Neuronal stem cell (in vitro differentiated cells): ENCODE measurements around the gene UBE2S.
A peak's percentile ranks its signal among the peaks of the same experiment; 100 is the strongest.

Source experiments
- DNase-seq: peaks from one replicate; pipeline ENCODE4 v3.0.0-alpha.2; 2013; ENCODE audit warnings: low spot score
- H2AFZ ChIP-seq: one replicate; pipeline ENCODE4 v1.6.1; 2013; ENCODE audit warnings: mild to moderate bottlenecking, low read length, inconsistent platforms
- H2AK5ac ChIP-seq: 2 replicates; pipeline ENCODE4 v1.6.1; 2013; ENCODE audit warnings: low read depth, mild to moderate bottlenecking, inconsistent platforms, low read length, moderate library complexity, mixed read lengths
- H2BK120ac ChIP-seq: 2 replicates; pipeline ENCODE4 v1.6.1; 2013; ENCODE audit warnings: low read depth, mild to moderate bottlenecking, inconsistent platforms, low read length, moderate library complexity, mixed read lengths
- H2BK12ac ChIP-seq: one replicate; pipeline ENCODE4 v1.6.1; 2013; ENCODE audit warnings: low read length, inconsistent platforms
- H2BK15ac ChIP-seq: 2 replicates; pipeline ENCODE4 v1.6.1; 2013; ENCODE audit warnings: mild to moderate bottlenecking, low read length, inconsistent platforms, mixed read lengths
- H2BK5ac ChIP-seq: one replicate; pipeline ENCODE4 v1.6.1; 2013; ENCODE audit warnings: inconsistent platforms, mild to moderate bottlenecking, low read length, moderate library complexity
- H3K14ac ChIP-seq: one replicate; pipeline ENCODE4 v1.6.1; 2013; ENCODE audit warnings: low read length, inconsistent platforms
- H3K18ac ChIP-seq: 2 replicates; pipeline ENCODE4 v1.6.1; 2013; ENCODE audit warnings: low read length, inconsistent platforms
- H3K23ac ChIP-seq: 2 replicates; pipeline ENCODE4 v1.6.1; 2013; ENCODE audit warnings: low read depth, mild to moderate bottlenecking, mixed read lengths, low read length, inconsistent platforms; ENCODE audit not compliant: poor library complexity
- H3K27ac ChIP-seq: replicated peaks from 3 replicates; pipeline ENCODE4 v1.5.1; 2013; ENCODE audit warnings: low read length, inconsistent platforms
- H3K27me3 ChIP-seq, 3 experiments: 2 replicates each; pipeline ENCODE4 v1.6.1; 2013; ENCODE audit warnings: low read length in 3 of 3, mild to moderate bottlenecking in 2 of 3, inconsistent platforms in 1 of 3, low read depth in 1 of 3, mixed read lengths in 1 of 3, moderate library complexity in 1 of 3; ENCODE audit not compliant: control insufficient read depth in 3 of 3, insufficient read depth in 3 of 3
- H3K36me3 ChIP-seq, 2 donors: replicated peaks in 1 of 2; 2 replicates each; pipeline ENCODE4 v1.6.1; 2013; ENCODE audit warnings: low read length in 2 of 2; ENCODE audit not compliant: control insufficient read depth in 2 of 2, insufficient read depth in 2 of 2
- H3K4ac ChIP-seq: 2 replicates; pipeline ENCODE4 v1.6.1; 2013; ENCODE audit warnings: inconsistent platforms, mild to moderate bottlenecking, low read length, moderate library complexity
- H3K4me1 ChIP-seq, 2 donors: 1 replicate in 1 of 2; 2 replicates in 1 of 2; pipeline ENCODE4 v1.6.1; 2013; ENCODE audit warnings: low read length in 2 of 2, low read depth in 1 of 2; ENCODE audit not compliant: control insufficient read depth in 2 of 2, insufficient read depth in 1 of 2
- H3K4me2 ChIP-seq: one replicate; pipeline ENCODE4 v1.6.1; 2013; ENCODE audit warnings: mild to moderate bottlenecking, low read length, inconsistent platforms; ENCODE audit not compliant: insufficient read depth, poor library complexity, severe bottlenecking
- H3K4me3 ChIP-seq, 2 donors: 2 replicates each; pipeline ENCODE4 v1.5.1; 2013; ENCODE audit warnings: low read length in 2 of 2, mild to moderate bottlenecking in 2 of 2, inconsistent platforms in 1 of 2, moderate library complexity in 1 of 2
- H3K79me1 ChIP-seq: one replicate; pipeline ENCODE4 v1.6.1; 2013; ENCODE audit warnings: low read depth, mild to moderate bottlenecking, inconsistent platforms, low read length, moderate library complexity
- H3K9ac ChIP-seq: one replicate; pipeline ENCODE4 v1.6.1; 2013; ENCODE audit warnings: mild to moderate bottlenecking, low read depth, low read length, inconsistent platforms; ENCODE audit not compliant: poor library complexity
- H3K9me3 ChIP-seq, 2 donors: replicated peaks in 1 of 2; 2 replicates each; pipeline versions ENCODE3 to v1.6.1; 2013; ENCODE audit warnings: low read length in 2 of 2, mild to moderate bottlenecking in 2 of 2, inconsistent platforms in 1 of 2, low read depth in 1 of 2, mixed read lengths in 1 of 2, moderate library complexity in 1 of 2; ENCODE audit not compliant: control insufficient read depth in 2 of 2, insufficient read depth in 1 of 2
- H4K8ac ChIP-seq: one replicate; pipeline ENCODE4 v1.6.1; 2013; ENCODE audit warnings: low read depth, mild to moderate bottlenecking, inconsistent platforms, low read length, moderate library complexity
- H4K91ac ChIP-seq: one replicate; pipeline ENCODE4 v1.6.1; 2013; ENCODE audit warnings: low read length, low read depth, mild to moderate bottlenecking, inconsistent platforms; ENCODE audit not compliant: poor library complexity
- WGBS, 2 donors: extraction: QIAGEN DNeasy Blood & Tissue Kit; methylation state at CpG; one replicate each; pipeline ENCODE4 v1.1.7; 2013; ENCODE audit warnings: missing lambda C conversion rate in 2 of 2, mixed read lengths in 1 of 2; ENCODE audit not compliant: insufficient read length in 2 of 2, insufficient replicate concordance in 1 of 2; ENCODE audit errors: extremely low coverage in 2 of 2; 5-methylcytosine and 5-hydroxymethylcytosine counted together

Gene UBE2S

GRCh38 chr19:55400281-55401087 lies 7.1 kb downstream of the UBE2S start:
- Histone ChIP-seq H3K79me1 (peaks cover 10% of the 10 kb centered on the region), H3K18ac (no peak overlapping the region), H3K9ac (peak overlapping the region; percentile 9), H2BK12ac (no peak overlapping the region), H3K4me3 (no peak overlapping the region), H3K4ac (no peak overlapping the region), H4K91ac (no peak overlapping the region), H2AFZ (no peak overlapping the region), H2BK120ac (no peak overlapping the region), H2BK5ac (no peak overlapping the region), H3K27ac (no peak overlapping the region), H4K8ac (peak overlapping the region; percentile 74), H2BK15ac (no peak overlapping the region), H3K14ac (no peak overlapping the region), H3K9me3 (no peaks in the 10 kb centered on the region), H2AK5ac (no peak overlapping the region), H3K4me1 (peaks cover under 1 to 2% of the 10 kb centered on the region in 2 donors), H3K23ac (peak overlapping the region; percentile 61), H3K27me3 (no peaks in the 10 kb centered on the region), H3K4me2 (no peak overlapping the region), H3K36me3 (peaks cover 38 to 49% of the 10 kb centered on the region in 2 donors)
- no CpG with 5 or more reads among the region's 14 CpGs for WGBS, 2 donors
- no peak for DNase-seq

- H3K14ac ChIP-seq: no peak overlapping the region
- DNase-seq: no peak
- no peaks in the 10 kb centered on the region for H3K9me3 ChIP-seq
- no peak overlapping the region for H3K4me2 ChIP-seq
- whole genome bisulfite sequencing, 2 donors: no CpG with 5 or more reads among the region's 12 CpGs
- H3K36me3 ChIP-seq: peaks cover 25 to 31% of the 10 kb centered on the region in 2 donors
- H3K4ac ChIP-seq: no peak overlapping the region
- no peak overlapping the region for H2AFZ ChIP-seq
- H3K27me3 ChIP-seq: no peaks in the 10 kb centered on the region
- no peak overlapping the region for H2AK5ac ChIP-seq
- no peak overlapping the region for H2BK12ac ChIP-seq
- no peak overlapping the region for H3K4me3 ChIP-seq
- H4K91ac ChIP-seq: no peak overlapping the region
- no peak overlapping the region for H4K8ac ChIP-seq
- no peak overlapping the region for H3K9ac ChIP-seq
- H2BK15ac ChIP-seq: no peak overlapping the region
- no peak overlapping the region for H3K27ac ChIP-seq
- peaks cover 6% of the 10 kb centered on the region for H3K79me1 ChIP-seq
- H2BK5ac ChIP-seq: no peak overlapping the region
- H3K23ac ChIP-seq: no peak overlapping the region
- no peak overlapping the region for H2BK120ac ChIP-seq
- no peaks in the 10 kb centered on the region for H3K4me1 ChIP-seq
- H3K18ac ChIP-seq: no peak overlapping the region
Measured at GRCh38 chr19:55398200-55398925, 9.2 kb downstream of the UBE2S start.

GRCh38 chr19:55392820-55393761 lies 14.5 kb downstream of the UBE2S start:
- H3K23ac ChIP-seq: no peak overlapping the region
- no peaks in the 10 kb centered on the region for H3K9me3 ChIP-seq
- no peak overlapping the region for H2BK12ac ChIP-seq
- H2AFZ ChIP-seq: no peak overlapping the region
- no peak overlapping the region for H4K91ac ChIP-seq
- H3K14ac ChIP-seq: no peak overlapping the region
- H3K4me1 ChIP-seq: peaks cover 10 to 20% of the 10 kb centered on the region in 2 donors
- H3K27me3 ChIP-seq: no peaks in the 10 kb centered on the region
- H2BK5ac ChIP-seq: peak overlapping the region; percentile 61
- no peak overlapping the region for H3K4me3 ChIP-seq
- no peak overlapping the region for H3K4ac ChIP-seq
- H2AK5ac ChIP-seq: no peak overlapping the region
- peaks cover 32 to 40% of the 10 kb centered on the region in 2 donors for H3K36me3 ChIP-seq
- peak overlapping the region; percentile 83 for H3K18ac ChIP-seq
- no peak overlapping the region for H3K4me2 ChIP-seq
- WGBS, 2 donors: no CpG with 5 or more reads among the region's 18 CpGs
- H3K9ac ChIP-seq: no peak overlapping the region
- no peak overlapping the region for H4K8ac ChIP-seq
- H3K79me1 ChIP-seq: peaks cover 9% of the 10 kb centered on the region
- no peak overlapping the region for H3K27ac ChIP-seq
- H2BK120ac ChIP-seq: no peak overlapping the region
- no peak overlapping the region for H2BK15ac ChIP-seq
- no peak for DNase-seq
